Panc1 (cell line): ENCODE results near the gene RPF1.
"Not testable (repeated sequence)": the region's sequence is repeated elsewhere in the genome, so short reads cannot be mapped to it uniquely, and the experiment has no call there.

Experiments used
- POLR2AphosphoS5 ChIP-seq: IDR thresholded peaks from 2 replicates; pipeline ENCODE4 v1.6.1; 2012; ENCODE audit warnings: mild to moderate bottlenecking, low read depth, low read length, moderate library complexity
- SIN3A ChIP-seq: IDR thresholded peaks from 2 replicates; pipeline ENCODE4 v1.6.1; 2012; ENCODE audit warnings: low read depth, mild to moderate bottlenecking, low read length, moderate library complexity, borderline replicate concordance; ENCODE audit not compliant: insufficient read depth
- TF ChIP-seq, protein P1 (sequence below): fragments of 450-650 bp; IDR thresholded peaks from 2 replicates; pipeline ENCODE4 v1.5.1; 2017; ENCODE audit warnings: mild to moderate bottlenecking

DNA sequence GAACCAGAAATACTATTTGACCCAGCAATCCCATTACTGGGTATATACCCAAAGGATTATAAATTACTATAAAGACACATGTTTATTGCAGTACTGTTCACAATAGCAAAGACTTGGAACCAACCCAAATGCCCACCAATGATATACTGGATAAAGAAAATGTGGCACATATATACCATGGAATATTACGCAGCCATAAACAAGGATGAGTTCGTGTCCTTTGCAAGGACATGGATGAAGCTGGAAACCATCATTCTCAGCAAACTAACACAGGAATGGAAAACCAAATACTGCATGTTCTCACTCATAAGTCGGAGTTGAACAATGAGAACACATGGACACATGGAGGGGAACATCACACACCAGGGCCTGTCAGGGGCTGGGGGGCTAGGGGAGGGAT lies 30.4 kb upstream of the RPF1 start:
- not testable (repeated sequence) for TF ChIP-seq POLR2AphosphoS5, SIN3A
- TF ChIP-seq, protein P1, sequence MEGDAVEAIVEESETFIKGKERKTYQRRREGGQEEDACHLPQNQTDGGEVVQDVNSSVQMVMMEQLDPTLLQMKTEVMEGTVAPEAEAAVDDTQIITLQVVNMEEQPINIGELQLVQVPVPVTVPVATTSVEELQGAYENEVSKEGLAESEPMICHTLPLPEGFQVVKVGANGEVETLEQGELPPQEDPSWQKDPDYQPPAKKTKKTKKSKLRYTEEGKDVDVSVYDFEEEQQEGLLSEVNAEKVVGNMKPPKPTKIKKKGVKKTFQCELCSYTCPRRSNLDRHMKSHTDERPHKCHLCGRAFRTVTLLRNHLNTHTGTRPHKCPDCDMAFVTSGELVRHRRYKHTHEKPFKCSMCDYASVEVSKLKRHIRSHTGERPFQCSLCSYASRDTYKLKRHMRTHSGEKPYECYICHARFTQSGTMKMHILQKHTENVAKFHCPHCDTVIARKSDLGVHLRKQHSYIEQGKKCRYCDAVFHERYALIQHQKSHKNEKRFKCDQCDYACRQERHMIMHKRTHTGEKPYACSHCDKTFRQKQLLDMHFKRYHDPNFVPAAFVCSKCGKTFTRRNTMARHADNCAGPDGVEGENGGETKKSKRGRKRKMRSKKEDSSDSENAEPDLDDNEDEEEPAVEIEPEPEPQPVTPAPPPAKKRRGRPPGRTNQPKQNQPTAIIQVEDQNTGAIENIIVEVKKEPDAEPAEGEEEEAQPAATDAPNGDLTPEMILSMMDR: not testable (repeated sequence)
